Stimulated activated CD4-positive, alpha-beta T cell treated with anti-CD3 and anti-CD28 coated beads, Interleukin-15, amount 100 ng/mL, for 1 hour (primary cell): Measurements from ENCODE around the gene VMAC.
"Not testable (repeated sequence)": the region's sequence is repeated elsewhere in the genome, so short reads cannot be mapped to it uniquely, and the experiment has no call there.

Experiments used
- DNase-seq, 2 donors: peaks; one replicate each; pipeline ENCODE4 v3.0.0-alpha.2; 2020; ENCODE audit warnings: low read depth in 1 of 2, low spot score in 1 of 2

VMAC gene

GRCh38 chr19:5904352-5905113 lies at the start of gene VMAC:
Gene VMAC (plus strand): TSS chr19:5904872. CDS start chr19:5904891, 19 bp downstream.
- peak; percentile 99 to 100 for DNase-seq

- not testable (repeated sequence) for DNase-seq
These were observed 49.5 kb upstream of the VMAC start for GRCh38 chr19:5855151-5855550.

- DNase-seq, result no peak
These were observed 47.2 kb upstream of the VMAC start for GRCh38 chr19:5857203-5858081.

GRCh38 chr19:5863030-5863665 lies 41.5 kb upstream of the VMAC start:
- DNase-seq, result no peak

- no peak for DNase-seq
These were observed 40.5 kb upstream of the VMAC start for GRCh38 chr19:5864013-5864720.

- DNase-seq, result no peak
These were observed 39.8 kb upstream of the VMAC start for GRCh38 chr19:5864725-5865486.

- no peak for DNase-seq
These were observed 38.9 kb upstream of the VMAC start for GRCh38 chr19:5865772-5866171.

- no peak for DNase-seq
These were observed 37.2 kb upstream of the VMAC start for GRCh38 chr19:5867201-5868136.

GRCh38 chr19:5870986-5871394 lies 33.7 kb upstream of the VMAC start:
- DNase-seq, result no peak

GRCh38 chr19:5873617-5874199 lies 31.0 kb upstream of the VMAC start:
- DNase-seq, result no peak

- DNase-seq, result not testable (repeated sequence)
These were observed 30.2 kb upstream of the VMAC start for GRCh38 chr19:5874496-5874895.

GRCh38 chr19:5877427-5877826 lies 27.2 kb upstream of the VMAC start:
- no peak for DNase-seq

GRCh38 chr19:5877882-5878281 lies 26.8 kb upstream of the VMAC start:
- no peak for DNase-seq

GRCh38 chr19:5880196-5880595 lies 24.5 kb upstream of the VMAC start:
- DNase-seq, result no peak

- no peak for DNase-seq
These were observed 24.0 kb upstream of the VMAC start for GRCh38 chr19:5880604-5881078.

- DNase-seq, result no peak
These were observed 23.0 kb upstream of the VMAC start for GRCh38 chr19:5881543-5882299.

GRCh38 chr19:5882421-5882968 lies 22.2 kb upstream of the VMAC start:
- no peak for DNase-seq
